ENCODE data around the gene CRISPLD2.

GRCh38 chr16:84844049-84844350 is 24.2 kb downstream of the CRISPLD2 start:
- TF ChIP-seq, protein P1, sequence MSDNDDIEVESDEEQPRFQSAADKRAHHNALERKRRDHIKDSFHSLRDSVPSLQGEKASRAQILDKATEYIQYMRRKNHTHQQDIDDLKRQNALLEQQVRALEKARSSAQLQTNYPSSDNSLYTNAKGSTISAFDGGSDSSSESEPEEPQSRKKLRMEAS (IDR thresholded peaks at IDR 0.05): no peak
- TF ChIP-seq RAD21 (IDR thresholded peaks at IDR 0.05; ENCODE audit: low read depth) (no peak), EGR1 (IDR thresholded peaks at IDR 0.05) (no peak), ZBTB7A (IDR thresholded peaks at IDR 0.05; ENCODE audit: low read depth) (no peak), EP300 (IDR thresholded peaks at IDR 0.05; ENCODE audit: borderline replicate concordance) (no peak), TEAD4 (IDR thresholded peaks at IDR 0.05) (no peak), REST (IDR thresholded peaks at IDR 0.05; ENCODE audit: low read depth) (no peak), FOXM1 (IDR thresholded peaks at IDR 0.05; ENCODE audit: borderline replicate concordance, low read depth) (no peak), CEBPB (IDR thresholded peaks at IDR 0.05) (no peak), YY1 (IDR thresholded peaks at IDR 0.05; ENCODE audit: low read depth) (no peak)

Measured in Ishikawa (cell line).